Loucy (cell line): ENCODE data around the gene DRC1.

ENCODE experiments used
- H2AFZ ChIP-seq: fragments of 200-600 bp; sonication (generic); 2 replicates; pipeline ENCODE4 v1.6.0; 2016; ENCODE audit warnings: antibody characterized with exemption, mild to moderate bottlenecking, low read length, moderate library complexity
- H3F3A ChIP-seq: fragments of 200-600 bp; 2 replicates; pipeline ENCODE4 v1.6.0; 2016; ENCODE audit warnings: antibody characterized with exemption, low read depth, mild to moderate bottlenecking
- H3K27me3 ChIP-seq: fragments of 200-600 bp; sonication (generic); 2 replicates; pipeline ENCODE4 v1.6.1; 2014; ENCODE audit warnings: low read length, mild to moderate bottlenecking; ENCODE audit not compliant: insufficient read depth, poor library complexity, severe bottlenecking
- H3K36me3 ChIP-seq: fragments of 200-600 bp; sonication (generic); 2 replicates; pipeline ENCODE4 v1.6.1; 2016; ENCODE audit warnings: low read length; ENCODE audit not compliant: insufficient read depth
- H3K4me1 ChIP-seq: fragments of 200-600 bp; sonication (generic); 2 replicates; pipeline ENCODE4 v1.5.1; 2014; ENCODE audit warnings: low read length, mild to moderate bottlenecking; ENCODE audit not compliant: insufficient read depth, poor library complexity, severe bottlenecking
- H3K4me2 ChIP-seq: fragments of 200-600 bp; sonication (generic); 2 replicates; pipeline ENCODE4 v1.6.0; 2014; ENCODE audit warnings: antibody characterized with exemption, low read length, low read depth, mild to moderate bottlenecking; ENCODE audit not compliant: poor library complexity, severe bottlenecking
- H3K4me3 ChIP-seq: fragments of 200-600 bp; sonication (generic); 2 replicates; pipeline ENCODE4 v1.5.1; 2014; ENCODE audit warnings: low read length, mild to moderate bottlenecking, mixed read lengths; ENCODE audit not compliant: poor library complexity, severe bottlenecking
- H3K79me2 ChIP-seq: fragments of 200-600 bp; sonication (generic); 2 replicates; pipeline ENCODE4 v1.6.1; 2014; ENCODE audit warnings: low read length; ENCODE audit not compliant: insufficient read depth
- H3K9ac ChIP-seq: fragments of 200-600 bp; sonication (generic); 2 replicates; pipeline ENCODE4 v1.6.0; 2014; ENCODE audit warnings: mild to moderate bottlenecking, low read depth, low read length, moderate library complexity; ENCODE audit not compliant: poor library complexity, severe bottlenecking
- H3K9me2 ChIP-seq: fragments of 200-600 bp; sonication (generic); replicated peaks from 2 replicates; pipeline ENCODE4 v1.6.1; 2016; ENCODE audit warnings: low read depth, low read length, mixed read lengths
- H3K9me3 ChIP-seq: fragments of 200-600 bp; sonication (generic); 2 replicates; pipeline ENCODE4 v1.6.1; 2014; ENCODE audit warnings: mild to moderate bottlenecking, antibody characterized with exemption, low read length, low read depth; ENCODE audit not compliant: insufficient read depth
- H4K20me1 ChIP-seq: fragments of 200-600 bp; sonication (generic); 2 replicates; pipeline ENCODE4 v1.6.0; 2014; ENCODE audit warnings: antibody characterized with exemption, low read length, mild to moderate bottlenecking; ENCODE audit not compliant: insufficient read depth, poor library complexity, severe bottlenecking
- CTCF ChIP-seq: fragments of 200-600 bp; sonication (generic); conservative IDR thresholded peaks from 2 replicates; pipeline ENCODE4 v1.5.1; 2014; ENCODE audit warnings: mild to moderate bottlenecking, antibody characterized with exemption, low read length
- EZH2phosphoT487 ChIP-seq: fragments of 200-600 bp; IDR thresholded peaks from 2 replicates; pipeline ENCODE4 v1.6.1; 2018; ENCODE audit warnings: antibody characterized with exemption, mild to moderate bottlenecking, moderate library complexity, borderline replicate concordance

DRC1 gene

GRCh38 chr2:26410764-26411243 lies 9.1 kb downstream of the DRC1 start:
- H3K79me2 ChIP-seq: no peaks in the 10 kb centered on the region
- H3K27me3 ChIP-seq: no peaks in the 10 kb centered on the region
- H3K9ac ChIP-seq: no peak overlapping the region
- no peak overlapping the region for H3K4me3 ChIP-seq
- H3K9me3 ChIP-seq: no peaks in the 10 kb centered on the region
- no peaks in the 10 kb centered on the region for H4K20me1 ChIP-seq
- H3K36me3 ChIP-seq: no peaks in the 10 kb centered on the region
- no peak overlapping the region for H2AFZ ChIP-seq
- TF ChIP-seq CTCF (no peak), EZH2phosphoT487 (no peak)
- no peak overlapping the region for H3K4me2 ChIP-seq
- H3K4me1 ChIP-seq: no peaks in the 10 kb centered on the region
- no peaks in the 10 kb centered on the region for H3K9me2 ChIP-seq
- H3F3A ChIP-seq: no peaks in the 10 kb centered on the region

- H3K9me2 ChIP-seq: no peaks in the 10 kb centered on the region
- no peaks in the 10 kb centered on the region for H3K79me2 ChIP-seq
- H3K36me3 ChIP-seq: no peaks in the 10 kb centered on the region
- H3K4me2 ChIP-seq: no peak overlapping the region
- H3K9me3 ChIP-seq: no peaks in the 10 kb centered on the region
- H4K20me1 ChIP-seq: no peaks in the 10 kb centered on the region
- TF ChIP-seq EZH2phosphoT487 (no peak), CTCF (no peak)
- no peaks in the 10 kb centered on the region for H3F3A ChIP-seq
- no peak overlapping the region for H3K4me3 ChIP-seq
- H3K9ac ChIP-seq: no peak overlapping the region
- peak overlapping the region; percentile 54; the same call in 1 of the 2 replicates for H2AFZ ChIP-seq
- no peaks in the 10 kb centered on the region for H3K27me3 ChIP-seq
- H3K4me1 ChIP-seq: no peaks in the 10 kb centered on the region
Measured at GRCh38 chr2:26411419-26411818, 9.7 kb downstream of the DRC1 start.

GRCh38 chr2:26412091-26412673 lies 10.5 kb downstream of the DRC1 start:
- H3K9me3 ChIP-seq: no peaks in the 10 kb centered on the region
- no peaks in the 10 kb centered on the region for H3K79me2 ChIP-seq
- H3K4me1 ChIP-seq: no peaks in the 10 kb centered on the region
- H2AFZ ChIP-seq: peak overlapping the region; percentile 54; the same call in 1 of the 2 replicates
- no peaks in the 10 kb centered on the region for H3K9me2 ChIP-seq
- no peaks in the 10 kb centered on the region for H3F3A ChIP-seq
- H3K36me3 ChIP-seq: no peaks in the 10 kb centered on the region
- no peaks in the 10 kb centered on the region for H3K27me3 ChIP-seq
- no peak overlapping the region for H3K9ac ChIP-seq
- no peak overlapping the region for H3K4me3 ChIP-seq
- TF ChIP-seq CTCF (no peak), EZH2phosphoT487 (no peak)
- no peaks in the 10 kb centered on the region for H4K20me1 ChIP-seq
- H3K4me2 ChIP-seq: no peak overlapping the region
